Liver (tissue), 9 donors: ENCODE results near the gene C2. TPM values are rescaled to one million over a fixed set of nuclear protein-coding genes. Genes with fewer than 3 reads are reported as not detected.

ENCODE experiments used
- DNase-seq: peaks from one replicate; pipeline ENCODE4 v3.0.0-alpha.2; 2017; ENCODE audit warnings: low spot score
- H3K27ac ChIP-seq, 2 donors: one replicate each; pipeline ENCODE4 v1.7.0; 2013; ENCODE audit warnings: inconsistent platforms in 2 of 2, low read length in 2 of 2, control low read depth in 1 of 2, low read depth in 1 of 2, mild to moderate bottlenecking in 1 of 2
- H3K27me3 ChIP-seq, 4 donors: one replicate each; pipeline versions ENCODE4 v1.6.1 to v1.7.0; 2013; ENCODE audit warnings: low read length in 3 of 4, inconsistent platforms in 1 of 4, mild to moderate bottlenecking in 1 of 4, moderate library complexity in 1 of 4; ENCODE audit not compliant: control insufficient read depth in 4 of 4, insufficient read depth in 4 of 4
- H3K36me3 ChIP-seq, 4 donors: one replicate each; pipeline versions ENCODE4 v1.6.1 to v1.7.0; 2013; ENCODE audit warnings: low read length in 3 of 4, mild to moderate bottlenecking in 3 of 4, low read depth in 1 of 4, moderate library complexity in 1 of 4; ENCODE audit not compliant: control insufficient read depth in 4 of 4, insufficient read depth in 3 of 4
- H3K4me1 ChIP-seq, 4 donors: one replicate each; pipeline versions ENCODE4 v1.6.1 to v1.7.0; 2013; ENCODE audit warnings: low read length in 3 of 4, mild to moderate bottlenecking in 3 of 4, moderate library complexity in 1 of 4; ENCODE audit not compliant: control insufficient read depth in 4 of 4, insufficient read depth in 4 of 4
- H3K4me3 ChIP-seq, 3 donors: one replicate each; pipeline versions ENCODE4 v1.6.1 to v1.7.0; 2013; ENCODE audit warnings: low read length in 3 of 3, control low read depth in 1 of 3, low read depth in 1 of 3, mild to moderate bottlenecking in 1 of 3
- H3K9ac ChIP-seq, 2 donors: one replicate each; pipeline ENCODE4 v1.7.0; 2013; ENCODE audit warnings: low read length in 2 of 2, mild to moderate bottlenecking in 2 of 2, moderate library complexity in 2 of 2, control low read depth in 1 of 2, low read depth in 1 of 2
- H3K9me3 ChIP-seq, 4 donors: one replicate each; pipeline versions ENCODE4 v1.6.1 to v1.7.0; 2013; ENCODE audit warnings: low read length in 3 of 4; ENCODE audit not compliant: control insufficient read depth in 4 of 4
- CTCF ChIP-seq: fragments of 150-350 bp; IDR thresholded peaks from 2 replicates; pipeline ENCODE4 v1.5.1; 2017; ENCODE audit warnings: improper control_type of control experiment, low read depth, low read length; ENCODE audit not compliant: missing input control
- EGR1 ChIP-seq, 2 donors: IDR thresholded peaks; 2 replicates each; pipeline ENCODE4 v1.6.1; 2016 to 2018; ENCODE audit warnings: antibody characterized with exemption in 2 of 2, low read depth in 2 of 2
- FOXA1 ChIP-seq: IDR thresholded peaks from 2 replicates; pipeline ENCODE4 v1.6.1; 2016; ENCODE audit warnings: antibody characterized with exemption
- FOXA2 ChIP-seq: IDR thresholded peaks from 2 replicates; pipeline ENCODE4 v1.6.1; 2016; ENCODE audit warnings: antibody characterized with exemption
- GABPA ChIP-seq, 2 donors: IDR thresholded peaks in 1 of 2; conservative IDR thresholded peaks in 1 of 2; 2 replicates each; pipeline ENCODE4 v1.6.1; 2016; ENCODE audit warnings: antibody characterized with exemption in 2 of 2, mild to moderate bottlenecking in 1 of 2, moderate library complexity in 1 of 2
- HNF4A ChIP-seq, 2 donors: conservative IDR thresholded peaks; 2 replicates each; pipeline ENCODE4 v1.6.1; 2016; ENCODE audit warnings: antibody characterized with exemption in 2 of 2, mild to moderate bottlenecking in 2 of 2
- HNF4G ChIP-seq: IDR thresholded peaks from 2 replicates; pipeline ENCODE4 v1.6.1; 2016; ENCODE audit warnings: antibody characterized with exemption
- JUND ChIP-seq, 2 donors: IDR thresholded peaks; 2 replicates each; pipeline ENCODE4 v1.6.1; 2016; ENCODE audit warnings: antibody characterized with exemption in 2 of 2
- NR2F2 ChIP-seq: IDR thresholded peaks from 2 replicates; pipeline ENCODE4 v1.6.1; 2016; ENCODE audit warnings: antibody characterized with exemption
- RAD21 ChIP-seq, 2 donors: IDR thresholded peaks; 2 replicates each; pipeline ENCODE4 v1.6.1; 2016; ENCODE audit warnings: antibody characterized with exemption in 2 of 2, mild to moderate bottlenecking in 2 of 2
- REST ChIP-seq: IDR thresholded peaks from 2 replicates; pipeline ENCODE4 v1.6.1; 2016; ENCODE audit warnings: antibody characterized with exemption, mild to moderate bottlenecking
- SP1 ChIP-seq: IDR thresholded peaks from 2 replicates; pipeline ENCODE4 v1.6.1; 2018; ENCODE audit warnings: antibody characterized with exemption, mild to moderate bottlenecking
- TAF1 ChIP-seq: conservative IDR thresholded peaks from 2 replicates; pipeline ENCODE4 v1.6.1; 2016; ENCODE audit warnings: antibody characterized with exemption, mild to moderate bottlenecking
- YY1 ChIP-seq: IDR thresholded peaks from 2 replicates; pipeline ENCODE4 v1.6.1; 2016; ENCODE audit warnings: antibody characterized with exemption, mild to moderate bottlenecking
- ZBTB33 ChIP-seq: IDR thresholded peaks from 2 replicates; pipeline ENCODE4 v1.6.1; 2016; ENCODE audit warnings: antibody characterized with exemption
- WGBS: extraction: QIAGEN DNeasy Blood & Tissue Kit; methylation state at CpG from one replicate; pipeline ENCODE4 v1.1.7; 2013; 5-methylcytosine and 5-hydroxymethylcytosine counted together
- polyA plus RNA-seq, 2 donors: library from polyadenylated mRNA; stranded (reverse) in 1 of 2; unstranded in 1 of 2; fragments of 200-250 nt in 1 of 2; fragments of >200 nt in 1 of 2; fragmentation: Nextera tagmentation in 1 of 2; extraction: Ambion mirVana in 1 of 2; gene quantifications; one replicate each; pipeline versions ENCODE4 v1.2.1 to v1.2.3, GENCODE V29; 2013 to 2015
- total RNA-seq, 2 donors: library from RNA; depleted of rRNA; stranded (reverse); fragments of >200 nt; gene quantifications; one replicate each; pipeline ENCODE4 v1.2.3, GENCODE V29; 2014
- TF ChIP-seq, protein P1 (sequence below): IDR thresholded peaks from 2 replicates; pipeline ENCODE4 v1.6.1; 2016; ENCODE audit warnings: antibody characterized with exemption
- TF ChIP-seq, protein P2 (sequence below): IDR thresholded peaks from 2 replicates; pipeline ENCODE4 v1.6.1; 2016; ENCODE audit warnings: antibody characterized with exemption
- donor health status: healthy.
- donor health status: healthy.
- donor health status: healthy.
- donor health status: healthy.
- donor health status: healthy.

The C2 gene
- total and polyA plus RNA-seq, 4 donors, result 212 to 522 (median 397) TPM

- Histone ChIP-seq H3K9me3 (no peaks in the 10 kb centered on the region), H3K9ac (no peak overlapping the region), H3K36me3 (no peaks in the 10 kb centered on the region), H3K4me1 (peaks cover 7 to 30% (median 25%) of the 10 kb centered on the region in 4 donors), H3K27ac (no peak overlapping the region), H3K27me3 (no peaks in the 10 kb centered on the region), H3K4me3 (no peak overlapping the region)
- WGBS, result 88% methylated on average over 3 of the region's 3 CpGs
- TF ChIP-seq FOXA1, result no peak
- TF ChIP-seq EGR1 (IDR thresholded peaks at IDR 0.05; ENCODE audit: low read depth in 2 of 2), result no peak
- no peak for TF ChIP-seq NR2F2
- no peak for TF ChIP-seq ZBTB33
- no peak for TF ChIP-seq REST
- TF ChIP-seq, protein P1, sequence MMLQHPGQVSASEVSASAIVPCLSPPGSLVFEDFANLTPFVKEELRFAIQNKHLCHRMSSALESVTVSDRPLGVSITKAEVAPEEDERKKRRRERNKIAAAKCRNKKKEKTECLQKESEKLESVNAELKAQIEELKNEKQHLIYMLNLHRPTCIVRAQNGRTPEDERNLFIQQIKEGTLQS, result no peak
- TF ChIP-seq TAF1, result no peak
- no peak for TF ChIP-seq YY1
- TF ChIP-seq GABPA (IDR thresholded peaks at IDR 0.05 in 1 of 2, conservative IDR thresholded peaks at IDR 0.05 in 1 of 2), result no peak
- TF ChIP-seq HNF4G, result no peak
- TF ChIP-seq HNF4A (conservative IDR thresholded peaks at IDR 0.05), result no peak
- TF ChIP-seq CTCF, result no peak
- DNase-seq, result no peak
These were observed 23.6 kb upstream of the C2 start for GRCh38 chr6:31903957-31904356.

GRCh38 chr6:31905041-31905440 is 22.5 kb upstream of the C2 start:
- Histone ChIP-seq H3K4me1 (peaks cover 4 to 23% (median 19%) of the 10 kb centered on the region in 4 donors), H3K9ac (no peak overlapping the region), H3K9me3 (no peaks in the 10 kb centered on the region), H3K4me3 (no peak overlapping the region), H3K27me3 (no peaks in the 10 kb centered on the region), H3K27ac (no peak overlapping the region), H3K36me3 (no peaks in the 10 kb centered on the region)
- DNase-seq, result no peak
- 98% methylated on average over 1 of the region's 1 CpG for WGBS
- TF ChIP-seq FOXA2, result no peak
- no peak for TF ChIP-seq HNF4G
- no peak for TF ChIP-seq JUND (IDR thresholded peaks at IDR 0.05)
- no peak for TF ChIP-seq NR2F2
- TF ChIP-seq, protein P2, sequence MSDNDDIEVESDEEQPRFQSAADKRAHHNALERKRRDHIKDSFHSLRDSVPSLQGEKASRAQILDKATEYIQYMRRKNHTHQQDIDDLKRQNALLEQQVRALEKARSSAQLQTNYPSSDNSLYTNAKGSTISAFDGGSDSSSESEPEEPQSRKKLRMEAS, result no peak
- TF ChIP-seq, protein P1, result no peak
- no peak for TF ChIP-seq RAD21 (IDR thresholded peaks at IDR 0.05)
- TF ChIP-seq GABPA (IDR thresholded peaks at IDR 0.05 in 1 of 2, conservative IDR thresholded peaks at IDR 0.05 in 1 of 2), result no peak
- TF ChIP-seq REST, result no peak
- TF ChIP-seq SP1, result no peak
- no peak for TF ChIP-seq HNF4A (conservative IDR thresholded peaks at IDR 0.05)
- TF ChIP-seq ZBTB33, result no peak
- no peak for TF ChIP-seq YY1
- TF ChIP-seq EGR1 (IDR thresholded peaks at IDR 0.05; ENCODE audit: low read depth in 2 of 2), result no peak
